Measurements from ENCODE around the gene SPEG.

The SPEG gene

DNA sequence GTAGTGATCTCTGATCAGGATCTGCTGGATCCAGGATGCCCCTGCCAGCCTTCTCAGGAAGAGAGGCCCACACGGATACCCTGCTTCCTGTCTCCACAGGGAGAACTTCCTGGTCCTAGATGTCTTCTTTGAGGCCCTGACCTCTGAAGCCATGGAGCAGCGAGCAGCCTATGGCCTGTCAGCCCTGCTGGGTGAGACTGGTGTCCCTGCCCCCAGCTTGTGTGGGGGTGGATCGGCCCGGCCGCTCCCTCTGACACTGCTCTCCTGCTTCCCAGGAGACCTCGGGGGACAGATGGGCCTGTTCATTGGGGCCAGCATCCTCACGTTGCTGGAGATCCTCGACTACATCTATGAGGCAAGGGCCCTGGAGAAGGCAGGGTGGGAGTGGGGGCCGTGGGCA is 102.3 kb downstream of the SPEG start:
- no peak for FAIRE-seq

DNA sequence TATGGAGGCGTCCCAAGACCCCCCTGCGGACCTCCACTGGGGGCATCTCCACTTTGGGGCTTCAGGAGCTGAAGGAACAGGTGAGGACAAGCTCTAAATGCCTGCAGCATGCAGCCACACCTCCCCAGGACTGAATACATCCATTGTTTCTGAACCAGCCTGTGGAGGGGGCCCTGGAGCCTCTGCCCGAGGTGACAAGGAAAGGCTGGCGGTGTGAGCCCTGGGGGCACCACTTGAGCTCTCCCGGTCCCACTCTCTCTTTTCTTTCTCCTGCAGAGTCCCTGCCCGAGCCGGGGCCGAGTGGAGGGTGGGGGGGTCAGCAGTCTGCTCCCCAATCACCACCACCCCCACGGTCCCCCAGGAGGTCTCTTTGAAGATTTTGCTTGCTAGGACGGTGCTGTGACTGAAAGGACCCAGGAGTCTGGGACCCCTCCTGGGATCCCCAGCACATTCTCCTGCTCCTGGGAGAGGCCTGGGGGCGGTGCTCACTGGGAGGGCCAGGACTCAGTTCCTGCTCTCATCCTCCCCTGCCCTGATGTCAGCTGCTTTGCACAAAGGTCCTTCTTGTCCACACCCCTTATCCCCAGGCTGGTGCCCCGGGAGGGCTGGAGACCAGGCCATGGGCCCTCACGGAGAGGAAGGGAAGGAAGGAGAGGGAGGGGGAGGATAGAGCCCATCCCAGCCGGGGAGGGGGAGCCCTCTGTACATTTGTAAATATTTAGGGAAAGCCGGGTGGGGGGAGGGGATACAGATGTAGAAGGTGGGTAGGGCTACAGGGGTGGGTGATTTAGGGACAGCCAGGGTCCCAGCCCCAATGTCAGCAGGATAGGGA is 103.2 kb downstream of the SPEG start:
- FAIRE-seq: no peak

DNA sequence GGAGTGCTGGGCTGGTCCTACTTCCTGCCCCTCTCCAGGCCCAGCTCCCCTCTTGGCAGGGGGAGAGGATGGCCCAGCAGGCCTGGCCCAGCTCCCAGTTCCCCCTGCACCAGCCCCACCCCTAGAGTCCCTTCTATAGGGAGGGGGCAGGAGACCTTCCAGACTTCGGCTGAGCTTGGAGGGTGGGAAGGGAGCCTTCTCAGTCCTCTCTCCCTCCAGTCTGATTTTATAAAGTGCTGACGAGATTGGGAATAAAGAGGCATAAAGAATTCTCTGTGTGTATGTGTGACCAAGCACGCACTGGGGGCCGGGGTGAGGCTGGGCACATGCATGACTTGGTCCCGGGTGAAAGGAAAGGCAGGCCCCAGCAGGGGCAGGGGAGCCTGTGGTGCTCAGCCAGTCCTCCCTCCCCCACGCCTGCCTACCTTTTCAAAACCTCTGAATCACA is 103.9 kb downstream of the SPEG start:
- FAIRE-seq: no peak

DNA sequence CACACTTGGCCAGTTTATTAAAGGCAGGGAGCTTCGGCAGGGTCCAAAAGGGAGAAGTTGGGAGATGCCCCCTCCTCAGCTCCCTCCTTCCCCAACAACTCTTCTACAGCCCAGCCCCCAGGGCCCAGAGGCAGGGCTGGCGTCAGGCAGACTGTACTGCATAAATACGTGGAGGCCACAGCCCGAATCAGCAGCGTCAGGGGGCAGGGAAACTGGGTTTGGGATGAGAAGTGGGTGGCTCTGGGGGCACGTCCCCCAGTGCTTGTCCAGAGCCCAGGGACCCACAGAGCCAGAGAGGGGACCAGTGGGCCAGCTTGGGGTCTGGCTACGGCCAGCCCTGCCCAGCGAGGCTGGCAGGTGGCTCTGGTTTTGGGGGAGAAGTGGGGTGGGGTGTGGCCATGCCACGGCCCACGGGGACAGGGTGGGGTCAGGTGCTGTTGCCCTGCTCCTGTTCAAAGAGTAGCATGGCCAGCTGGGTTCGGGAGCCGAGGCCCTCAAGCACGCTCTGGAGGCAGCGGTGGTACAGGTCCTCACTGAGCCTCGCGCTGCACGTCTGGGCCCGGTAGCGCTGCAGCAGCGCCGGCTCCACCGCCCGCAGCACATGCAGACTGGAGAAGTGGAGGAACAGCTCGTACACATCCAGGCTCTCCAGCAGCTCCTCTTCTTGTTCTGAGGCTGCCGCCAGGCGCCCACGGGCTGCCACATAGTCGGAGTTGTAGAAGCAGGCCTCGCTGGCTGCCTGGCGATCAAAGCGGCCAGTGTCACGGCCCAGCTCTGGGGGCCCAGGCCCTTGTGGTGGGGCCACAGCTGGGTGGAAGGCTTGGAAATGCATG is 104.5 kb downstream of the SPEG start:
- FAIRE-seq: no peak

DNA sequence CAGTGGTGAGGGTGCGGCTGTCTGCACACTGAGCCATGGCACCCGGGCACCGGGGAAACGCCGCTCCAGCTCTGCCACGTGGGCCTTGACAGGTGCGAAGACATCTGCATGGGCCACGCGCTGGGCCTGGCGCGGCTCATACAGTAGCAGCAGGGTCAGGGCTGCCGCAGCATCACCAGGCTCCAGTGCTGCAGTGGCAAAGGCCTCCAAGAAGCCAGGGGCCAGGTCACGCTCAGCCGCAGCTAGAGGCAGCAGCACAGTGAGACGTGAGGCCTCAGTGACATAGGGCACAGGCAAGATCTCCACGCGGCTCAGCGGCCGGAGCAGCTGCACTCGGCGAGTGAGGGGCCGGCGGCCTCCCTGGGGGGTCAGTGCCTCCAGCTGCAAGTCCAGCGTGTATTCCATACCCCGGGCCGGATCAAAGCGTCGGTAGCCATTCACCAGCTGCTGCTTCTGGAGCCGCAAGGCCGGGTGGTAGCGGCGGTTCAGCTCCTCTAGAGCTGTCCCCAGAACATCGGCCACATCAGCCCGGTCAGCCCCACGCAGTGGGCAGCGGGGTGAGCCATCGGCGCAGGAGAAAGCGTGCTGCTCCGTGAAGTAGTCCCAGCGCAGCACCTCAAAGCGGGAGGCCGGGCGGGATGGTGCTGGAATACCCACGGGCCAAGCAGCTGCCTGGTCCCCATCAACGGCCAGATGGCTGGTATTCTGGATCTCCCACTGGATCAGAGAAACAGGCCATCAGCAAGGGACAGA is 105.5 kb downstream of the SPEG start:
- FAIRE-seq: no peak

DNA sequence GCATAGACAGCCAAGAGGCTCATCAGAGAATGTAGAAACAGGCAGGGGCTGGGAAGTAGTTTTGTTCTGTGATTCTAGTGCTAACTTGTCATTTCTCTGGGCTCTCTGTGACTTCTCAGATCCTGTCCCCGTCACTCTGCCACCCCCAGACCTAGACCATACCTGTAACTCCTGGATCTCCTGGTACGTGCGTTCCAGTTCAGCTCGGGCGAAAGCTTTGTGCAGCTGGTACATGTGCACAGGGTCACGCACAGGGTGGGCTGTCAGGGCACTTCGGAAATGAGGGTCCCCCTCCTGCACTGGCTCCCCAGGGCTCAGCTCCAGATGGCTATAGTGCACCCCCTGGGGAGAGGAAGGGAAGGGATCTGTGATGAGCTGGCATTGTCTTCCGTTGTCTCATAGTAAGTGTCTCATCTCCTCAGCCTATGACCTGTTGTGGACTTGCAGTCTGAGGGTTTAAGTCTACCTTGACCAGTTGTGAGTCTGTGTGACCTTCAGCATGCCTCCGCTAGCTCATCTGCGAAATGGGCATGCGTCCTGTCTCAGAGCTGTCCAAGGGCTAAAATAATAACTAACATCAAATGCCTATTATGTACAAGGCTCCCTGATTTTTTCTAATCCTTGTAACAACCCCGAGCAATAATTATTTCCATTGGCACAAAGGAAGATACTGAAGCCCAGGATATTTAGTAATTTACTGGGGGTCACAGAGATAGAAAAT is 106.3 kb downstream of the SPEG start:
- FAIRE-seq: no peak

DNA sequence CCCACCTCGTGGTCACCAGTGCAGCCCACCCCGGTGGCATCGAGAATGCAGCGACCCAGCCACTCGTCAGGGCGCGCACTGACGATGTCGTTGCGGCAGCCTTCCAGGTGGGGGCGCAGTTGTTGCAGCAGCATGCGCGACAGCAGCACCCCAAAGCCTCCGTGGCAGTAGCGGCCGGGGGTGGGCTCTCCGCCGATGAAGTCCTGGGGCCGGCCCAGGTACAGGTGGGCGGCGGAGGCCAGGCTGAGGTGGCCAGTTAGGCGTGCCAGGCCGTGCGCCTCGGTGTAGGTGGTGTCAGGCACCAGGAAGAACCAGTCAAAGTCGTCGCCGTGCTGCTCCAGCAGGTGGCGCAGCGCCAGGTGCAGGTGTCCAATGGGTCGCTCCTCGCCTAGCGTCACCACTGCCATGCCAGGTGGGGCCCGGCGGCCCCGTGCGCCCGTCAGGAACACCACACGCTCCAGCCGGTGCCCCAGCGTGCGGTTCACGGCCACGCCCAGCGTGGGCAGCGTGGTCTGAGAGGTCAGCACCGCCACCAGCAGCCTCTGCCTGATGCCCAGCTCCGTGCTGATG is 107.1 kb downstream of the SPEG start:
- no peak for FAIRE-seq

DNA sequence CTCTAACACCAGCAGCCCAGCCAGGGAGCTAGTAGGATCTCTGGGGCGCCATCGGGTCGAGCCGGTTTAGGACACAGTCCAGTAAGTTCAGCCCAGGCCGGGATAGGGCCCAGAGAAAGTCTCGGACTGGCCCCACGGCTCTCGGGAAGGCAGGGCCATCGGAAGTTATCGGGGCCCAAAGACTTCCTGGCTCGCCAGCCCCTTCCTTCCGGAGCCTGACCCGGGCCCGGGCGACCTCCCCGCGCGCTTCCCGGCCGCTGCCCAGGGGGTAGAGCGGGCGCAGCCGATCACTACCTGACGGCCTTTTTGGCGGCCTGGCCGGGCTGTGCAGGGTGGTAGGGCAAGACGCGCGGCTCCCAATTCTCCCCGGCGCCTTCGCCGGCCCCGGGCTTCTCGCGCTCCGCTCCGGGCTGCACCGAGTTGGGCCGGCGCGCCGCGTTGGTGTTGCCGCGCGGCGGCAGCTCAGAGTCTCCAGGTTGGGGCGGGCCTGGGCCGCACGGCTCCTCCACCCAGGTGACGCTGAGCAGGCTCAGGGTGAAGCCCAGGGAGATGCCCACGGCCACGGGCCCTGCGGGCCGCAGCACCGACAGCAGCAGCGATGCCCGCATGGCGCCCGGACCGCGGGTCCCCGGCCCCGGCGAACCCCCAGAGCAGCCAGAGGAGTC is 108.4 kb downstream of the SPEG start:
- FAIRE-seq: no peak

DNA sequence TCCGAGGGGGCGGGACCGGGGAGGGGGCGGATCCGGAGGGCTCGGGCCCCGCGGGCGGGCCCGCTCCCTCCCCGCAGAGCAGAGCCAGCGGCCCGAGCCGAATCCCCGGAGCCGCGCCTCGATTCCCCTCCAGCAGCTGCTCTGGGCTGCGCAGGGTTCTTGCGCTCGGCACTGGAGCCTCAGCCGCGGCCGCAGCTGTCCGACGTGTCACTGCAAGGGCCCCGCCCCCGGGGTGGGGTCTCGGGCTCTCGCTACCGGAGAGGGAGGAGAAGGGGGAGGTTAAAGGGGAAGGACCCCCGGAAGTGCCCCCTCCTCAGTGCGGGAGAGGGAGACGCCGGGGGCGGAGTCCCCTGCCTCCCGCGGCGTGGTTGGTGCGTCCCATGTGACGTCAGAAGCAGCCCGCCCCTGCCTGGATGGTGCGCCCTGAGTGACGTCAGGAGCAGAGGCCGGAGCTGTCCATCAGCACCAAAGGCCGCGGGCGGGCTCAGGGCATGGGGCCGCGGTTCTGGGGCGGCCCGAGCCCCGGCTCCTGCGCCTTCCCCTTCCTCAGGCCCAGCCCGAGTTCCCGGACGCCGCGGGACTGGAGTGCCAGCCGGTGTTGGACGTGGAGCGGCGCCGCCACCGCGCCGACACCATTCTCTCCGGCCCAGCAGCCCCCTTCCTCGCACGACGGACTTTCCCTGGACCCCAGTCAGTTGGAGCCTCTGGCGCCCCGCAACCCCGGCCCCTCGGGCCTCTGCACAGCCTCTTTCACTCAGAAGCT is 109.1 kb downstream of the SPEG start, which contains the start of the genes CHPF and TMEM198:
TSS of gene CHPF (minus strand) at position 214 of the 763 bp plus-strand sequence. CDS start 271 bp downstream, outside the sequence.
TSS of gene TMEM198 (plus strand) at position 433 of the 763 bp plus-strand sequence. CDS start 700 bp downstream, outside the sequence.
- FAIRE-seq: peak; percentile 97

DNA sequence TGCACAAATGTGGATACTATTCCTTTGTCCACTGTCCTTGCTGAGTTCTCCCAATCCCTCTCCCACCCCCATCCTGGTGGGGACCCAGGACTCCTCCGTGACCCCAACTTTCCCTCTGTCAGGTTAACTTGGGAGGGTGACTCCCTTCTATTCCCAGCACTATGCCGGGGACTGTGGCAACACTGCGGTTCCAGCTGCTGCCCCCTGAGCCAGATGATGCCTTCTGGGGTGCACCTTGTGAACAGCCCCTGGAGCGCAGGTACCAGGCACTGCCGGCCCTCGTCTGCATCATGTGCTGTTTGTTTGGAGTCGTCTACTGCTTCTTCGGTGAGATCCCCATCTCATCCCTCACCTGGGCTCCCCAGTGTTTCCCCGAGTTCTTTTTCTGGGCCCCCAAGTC is 109.9 kb downstream of the SPEG start:
- FAIRE-seq: no peak

DNA sequence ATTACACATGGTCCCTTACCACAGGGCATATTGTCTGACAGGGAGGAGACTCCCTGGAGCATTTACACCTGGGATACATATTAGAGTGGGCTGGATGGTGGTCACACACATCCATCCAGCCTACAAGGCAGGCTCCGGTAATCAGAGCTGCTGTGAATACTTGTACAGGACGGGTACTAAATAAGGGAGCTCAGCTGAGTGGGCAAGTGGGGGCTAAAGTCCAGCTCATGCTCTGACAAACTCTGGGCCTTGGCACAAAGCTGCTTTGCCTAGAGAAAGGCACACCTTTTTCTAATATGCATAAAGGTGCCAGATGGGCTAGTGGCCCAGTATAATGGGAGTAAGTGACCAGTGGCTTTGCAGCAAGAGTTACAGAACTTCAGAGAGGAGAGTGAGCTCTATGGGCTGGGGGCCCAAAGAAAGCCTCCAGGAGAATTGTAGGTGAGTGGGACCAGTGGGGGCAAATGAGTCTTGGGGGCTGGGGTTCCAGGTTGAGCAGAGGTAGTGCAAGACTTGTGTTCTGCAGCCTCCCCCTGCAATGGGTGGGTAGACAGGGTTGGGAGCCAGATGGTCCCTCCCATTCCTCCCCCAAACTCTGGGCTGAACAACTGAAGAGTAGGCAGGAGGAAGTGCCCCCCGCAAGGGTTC is 110.8 kb downstream of the SPEG start:
- FAIRE-seq: no peak

DNA sequence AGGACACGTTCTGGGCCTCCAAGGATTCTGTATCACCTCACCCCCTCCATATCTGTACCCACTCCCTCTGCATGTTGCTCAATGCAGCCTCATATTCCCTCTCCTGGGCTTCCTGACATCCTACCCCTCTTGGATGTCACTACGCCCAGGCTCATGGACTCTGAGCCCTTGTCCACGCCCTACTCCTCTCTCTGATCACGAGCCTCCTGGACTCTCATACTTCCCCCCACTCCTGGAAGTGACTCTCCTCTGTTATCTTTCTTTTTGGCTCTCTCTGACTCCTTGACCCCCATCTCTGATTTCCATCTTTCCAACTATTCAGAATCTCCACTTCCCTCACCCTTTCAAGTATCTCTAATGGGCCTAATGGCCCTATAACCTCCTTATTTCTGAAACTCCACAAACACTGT is 111.3 kb downstream of the SPEG start:
- FAIRE-seq: no peak

DNA sequence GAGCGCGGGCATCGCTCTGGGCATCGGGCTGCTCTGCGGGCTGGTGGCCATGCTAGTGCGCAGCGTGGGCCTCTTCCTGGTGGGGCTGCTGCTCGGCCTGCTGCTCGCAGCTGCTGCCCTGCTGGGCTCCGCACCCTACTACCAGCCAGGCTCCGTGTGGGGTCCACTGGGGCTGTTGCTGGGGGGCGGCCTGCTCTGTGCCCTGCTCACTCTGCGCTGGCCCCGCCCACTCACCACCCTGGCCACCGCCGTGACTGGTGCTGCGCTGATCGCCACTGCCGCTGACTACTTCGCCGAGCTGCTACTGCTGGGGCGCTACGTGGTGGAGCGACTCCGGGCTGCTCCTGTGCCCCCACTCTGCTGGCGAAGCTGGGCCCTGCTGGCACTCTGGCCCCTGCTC is 113.0 kb downstream of the SPEG start:
- no peak for FAIRE-seq

Data from endometrium (tissue), 2 donors.